D721Med (cell line): ENCODE measurements around the gene ATP8B4.

Experiments used
- DNase-seq: peaks from one replicate; pipeline ENCODE4 v3.0.0; 2011; ENCODE audit warnings: low spot score; ENCODE audit not compliant: insufficient read length
- FAIRE-seq: peaks from 2 replicates; lab custom pipeline; 2011; peaks lifted over from hg19 to GRCh38; lab: Jason Lieb, UNC
- CTCF ChIP-seq: IDR thresholded peaks from 2 replicates; pipeline ENCODE4 v1.5.1; 2012; ENCODE audit warnings: mild to moderate bottlenecking, control low read depth; ENCODE audit not compliant: insufficient read depth; ENCODE audit errors: missing control alignments

The ATP8B4 gene

GRCh38 chr15:50064673-50065072 lies 54.4 kb downstream of the ATP8B4 start:
- FAIRE-seq (no peak), DNase-seq (no peak)
- no peak for TF ChIP-seq CTCF

- DNase-seq (no peak), FAIRE-seq (no peak)
- TF ChIP-seq CTCF = no peak
Measured at GRCh38 chr15:50063226-50063625, 55.8 kb downstream of the ATP8B4 start.

- DNase-seq (no peak), FAIRE-seq (no peak)
- TF ChIP-seq CTCF = no peak
Measured at GRCh38 chr15:50061503-50061902, 57.5 kb downstream of the ATP8B4 start.

DNA sequence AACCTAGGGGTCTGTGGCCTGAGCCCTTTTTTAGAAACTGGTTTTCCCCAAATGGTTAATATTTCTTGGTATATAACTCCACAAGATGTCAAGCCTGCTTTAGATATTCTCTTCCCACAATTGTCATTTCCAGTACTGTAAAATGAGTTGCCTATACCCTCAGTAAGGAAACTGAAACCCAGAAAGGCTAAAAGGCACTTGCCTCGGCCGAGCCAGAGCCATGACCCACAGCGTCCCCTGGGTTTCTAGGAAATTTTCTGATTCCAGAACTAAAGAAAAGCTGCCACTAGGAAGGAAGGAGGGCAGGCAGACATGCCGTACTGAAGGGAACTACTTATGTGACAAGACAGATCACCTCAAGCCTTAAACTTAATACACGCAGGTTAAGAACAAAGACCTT lies 59.1 kb downstream of the ATP8B4 start:
- DNase-seq (no peak), FAIRE-seq (no peak)
- TF ChIP-seq CTCF = no peak

DNA sequence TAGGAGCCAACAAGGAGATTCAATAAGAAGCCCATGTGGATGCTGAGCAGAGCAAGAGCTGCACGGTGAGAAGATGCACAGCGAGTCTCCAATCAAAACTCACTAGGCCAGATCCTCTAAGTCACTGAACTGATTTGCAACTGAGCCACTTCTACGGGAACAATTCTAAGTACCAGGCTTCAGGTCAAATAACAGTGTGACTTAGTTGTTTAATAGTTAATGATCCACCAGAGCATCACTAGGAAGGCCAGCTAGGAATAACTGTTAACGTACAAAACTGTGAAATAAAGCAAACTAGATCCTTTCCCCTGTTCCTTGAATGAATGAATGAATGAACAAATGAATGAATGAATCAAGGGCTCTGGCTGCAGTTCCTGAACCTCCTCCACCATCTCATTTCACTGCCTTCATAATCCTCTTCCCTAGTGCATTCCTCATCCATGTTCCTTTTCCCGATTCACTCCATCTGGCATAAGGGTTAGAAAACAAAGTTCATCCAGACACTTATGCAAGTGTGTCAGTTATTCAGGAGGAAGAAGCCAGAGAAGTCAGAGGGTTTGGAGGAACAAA lies 59.7 kb downstream of the ATP8B4 start:
- no peak for TF ChIP-seq CTCF
- no peak for DNase-seq
- FAIRE-seq = no peak

GRCh38 chr15:50057905-50058639 lies 61.0 kb downstream of the ATP8B4 start:
- FAIRE-seq (no peak), DNase-seq (no peak)
- no peak for TF ChIP-seq CTCF

- no peak for FAIRE-seq
- TF ChIP-seq CTCF = no peak
- DNase-seq = no peak
Measured at GRCh38 chr15:50057196-50057595, 61.8 kb downstream of the ATP8B4 start.
